ENCODE results near the gene PDE2A. TPM values are rescaled to one million over a fixed set of nuclear protein-coding genes. Genes with fewer than 3 reads are reported as not detected.
A peak's percentile ranks its signal among the peaks of the same experiment; 100 is the strongest.

Gene PDE2A
- total RNA-seq, 1 donor from 2014 or later, result 3.0 TPM

- H3K4me3 Mint-ChIP-seq, result no peak overlapping the region
- peaks cover 27% of the 10 kb centered on the region for H3K4me1 Mint-ChIP-seq
- no peak for DNase-seq (ENCODE audit: low read depth, low spot score)
- no peak overlapping the region for H3K27ac Mint-ChIP-seq (ENCODE audit: unreplicated experiment)
- no peaks in the 10 kb centered on the region for H3K36me3 Mint-ChIP-seq (ENCODE audit: low read depth)
- no peaks in the 10 kb centered on the region for H3K9me3 Mint-ChIP-seq
- no peaks in the 10 kb centered on the region for H3K27me3 Mint-ChIP-seq (ENCODE audit: low read depth)
- TF ChIP-seq CTCF (conservative IDR thresholded peaks at IDR 0.05), result no peak
Observed at GRCh38 chr11:72720784-72721183, 46.6 kb upstream of the PDE2A start.

DNA sequence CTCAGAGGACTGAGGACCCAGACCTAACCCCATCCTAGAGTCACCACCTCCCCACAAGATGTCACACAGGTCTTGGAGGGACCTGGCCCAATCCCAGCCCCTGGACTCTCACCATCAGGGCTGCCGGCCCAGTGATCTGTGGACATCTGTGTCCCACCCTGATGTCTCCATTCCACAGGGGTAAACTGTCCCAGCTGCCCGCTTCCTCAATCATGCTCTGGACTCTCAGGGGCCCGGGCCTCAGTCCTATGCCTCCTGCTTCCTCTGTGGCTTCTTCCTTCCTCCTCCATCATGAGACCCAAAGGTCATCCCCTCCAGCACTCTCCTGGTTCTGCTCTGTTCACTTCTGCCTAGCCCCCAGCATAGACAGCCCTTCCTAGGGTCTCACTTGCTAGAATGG is 45.8 kb upstream of the PDE2A start:
- Mint-ChIP-seq H3K4me1 (peaks cover 25% of the 10 kb centered on the region), H3K27me3 (ENCODE audit: low read depth) (no peaks in the 10 kb centered on the region), H3K9me3 (no peaks in the 10 kb centered on the region), H3K36me3 (ENCODE audit: low read depth) (no peaks in the 10 kb centered on the region), H3K27ac (ENCODE audit: unreplicated experiment) (peak overlapping the region; percentile 64), H3K4me3 (peak overlapping the region; percentile 20)
- TF ChIP-seq CTCF (conservative IDR thresholded peaks at IDR 0.05), result no peak
- no peak for DNase-seq (ENCODE audit: low read depth, low spot score)

GRCh38 chr11:72719551-72719950 is 45.3 kb upstream of the PDE2A start:
- no peak for TF ChIP-seq CTCF (conservative IDR thresholded peaks at IDR 0.05)
- peak overlapping the region; percentile 20 for H3K4me3 Mint-ChIP-seq
- peaks cover 27% of the 10 kb centered on the region for H3K4me1 Mint-ChIP-seq
- no peaks in the 10 kb centered on the region for H3K9me3 Mint-ChIP-seq
- no peak overlapping the region for H3K27ac Mint-ChIP-seq (ENCODE audit: unreplicated experiment)
- H3K36me3 Mint-ChIP-seq (ENCODE audit: low read depth), result no peaks in the 10 kb centered on the region
- no peak for DNase-seq (ENCODE audit: low read depth, low spot score)
- H3K27me3 Mint-ChIP-seq (ENCODE audit: low read depth), result no peaks in the 10 kb centered on the region

DNA sequence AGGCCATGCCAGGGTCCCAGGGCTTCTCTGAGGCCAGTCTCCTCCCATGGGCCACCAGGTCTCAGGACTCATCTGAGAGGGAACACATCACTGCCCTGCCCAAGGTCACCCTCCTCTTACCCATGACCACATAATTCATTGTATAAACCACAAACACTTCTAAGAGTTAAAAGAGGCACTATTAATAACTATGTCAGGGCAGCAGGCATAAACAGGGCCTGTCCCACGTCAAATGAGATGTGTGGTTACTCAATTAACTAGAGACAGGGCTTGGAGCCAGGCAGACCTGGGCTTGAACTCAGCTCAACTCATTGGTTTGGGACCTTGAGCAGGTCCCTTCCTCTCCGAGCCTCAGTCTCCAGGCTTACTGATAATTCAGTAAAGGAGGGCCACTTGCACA is 44.9 kb upstream of the PDE2A start:
- Mint-ChIP-seq H3K4me1 (peaks cover 31% of the 10 kb centered on the region), H3K27ac (ENCODE audit: unreplicated experiment) (no peak overlapping the region), H3K9me3 (no peaks in the 10 kb centered on the region), H3K27me3 (ENCODE audit: low read depth) (no peaks in the 10 kb centered on the region), H3K4me3 (no peak overlapping the region), H3K36me3 (ENCODE audit: low read depth) (no peaks in the 10 kb centered on the region)
- no peak for TF ChIP-seq CTCF (conservative IDR thresholded peaks at IDR 0.05)
- DNase-seq (ENCODE audit: low read depth, low spot score), result no peak

GRCh38 chr11:72718101-72718501 is 43.9 kb upstream of the PDE2A start:
- H3K4me3 Mint-ChIP-seq, result no peak overlapping the region
- no peak overlapping the region for H3K27ac Mint-ChIP-seq (ENCODE audit: unreplicated experiment)

More at GRCh38 chr11:72718101-72718501, 43.9 kb upstream of the PDE2A start:
- Mint-ChIP-seq H3K36me3 (ENCODE audit: low read depth) (no peaks in the 10 kb centered on the region), H3K27me3 (ENCODE audit: low read depth) (no peaks in the 10 kb centered on the region), H3K4me1 (peaks cover 31% of the 10 kb centered on the region), H3K9me3 (no peaks in the 10 kb centered on the region)
- no peak for TF ChIP-seq CTCF (conservative IDR thresholded peaks at IDR 0.05)
- DNase-seq (ENCODE audit: low read depth, low spot score), result no peak
